ENCODE measurements around the gene METRN.

- no peak for TF ChIP-seq CTCF (IDR thresholded peaks at IDR 0.05)
- TF ChIP-seq EZH2 (IDR thresholded peaks at IDR 0.05; ENCODE audit: borderline replicate concordance, insufficient read depth, low read depth, low read length, poor library complexity, severe bottlenecking) = no peak
Measured at GRCh38 chr16:765488-765865, 50.6 kb downstream of the METRN start.
